ENCODE results near the gene PDLIM1.

PDLIM1 gene

GRCh38 chr10:95324436-95325268 is 33.8 kb upstream of the PDLIM1 start:
- no peak for DNase-seq (ENCODE audit: low read depth in 1 of 2, low spot score in 1 of 2)
- Histone ChIP-seq H3K27ac (replicated peaks) (no peak overlapping the region), H3K27me3 (ENCODE audit: insufficient read depth, poor library complexity, severe bottlenecking) (peaks cover 5% of the 10 kb centered on the region), H3K4me3 (replicated peaks; ENCODE audit: insufficient read depth, low read length) (no peak overlapping the region)
- TF ChIP-seq GABPA (IDR thresholded peaks at IDR 0.05; ENCODE audit: low read depth) (no peak), CTCF (IDR thresholded peaks at IDR 0.05; ENCODE audit: insufficient read depth, low read length) (no peak), REST (IDR thresholded peaks at IDR 0.05; ENCODE audit: insufficient replicate concordance, low read depth) (no peak), POLR2AphosphoS5 (IDR thresholded peaks at IDR 0.05; ENCODE audit: low read depth) (no peak), SPI1 (IDR thresholded peaks at IDR 0.05; ENCODE audit: borderline replicate concordance, low read depth) (no peak)

- TF ChIP-seq REST (IDR thresholded peaks at IDR 0.05; ENCODE audit: insufficient replicate concordance, low read depth), result no peak
- no peak for TF ChIP-seq SPI1 (IDR thresholded peaks at IDR 0.05; ENCODE audit: borderline replicate concordance, low read depth)
- no peak for TF ChIP-seq POLR2AphosphoS5 (IDR thresholded peaks at IDR 0.05; ENCODE audit: low read depth)
- TF ChIP-seq CTCF (IDR thresholded peaks at IDR 0.05; ENCODE audit: insufficient read depth, low read length), result no peak
- TF ChIP-seq GABPA (IDR thresholded peaks at IDR 0.05; ENCODE audit: low read depth), result no peak
- H3K4me3 ChIP-seq (replicated peaks; ENCODE audit: insufficient read depth, low read length), result no peak overlapping the region
- H3K27ac ChIP-seq (replicated peaks), result no peak overlapping the region
- H3K27me3 ChIP-seq (ENCODE audit: insufficient read depth, poor library complexity, severe bottlenecking), result peaks cover 2% of the 10 kb centered on the region
- DNase-seq (ENCODE audit: low read depth in 1 of 2, low spot score in 1 of 2), result no peak
Observed at GRCh38 chr10:95321554-95322301, 30.9 kb upstream of the PDLIM1 start.

GRCh38 chr10:95319239-95319638 is 28.4 kb upstream of the PDLIM1 start:
- no peak for DNase-seq (ENCODE audit: low read depth in 1 of 2, low spot score in 1 of 2)
- no peak overlapping the region for H3K4me3 ChIP-seq (replicated peaks; ENCODE audit: insufficient read depth, low read length)
- H3K27ac ChIP-seq (replicated peaks), result no peak overlapping the region
- peaks cover 2% of the 10 kb centered on the region for H3K27me3 ChIP-seq (ENCODE audit: insufficient read depth, poor library complexity, severe bottlenecking)
- TF ChIP-seq GABPA (IDR thresholded peaks at IDR 0.05; ENCODE audit: low read depth) (no peak), SPI1 (IDR thresholded peaks at IDR 0.05; ENCODE audit: borderline replicate concordance, low read depth) (no peak), CTCF (IDR thresholded peaks at IDR 0.05; ENCODE audit: insufficient read depth, low read length) (no peak), POLR2AphosphoS5 (IDR thresholded peaks at IDR 0.05; ENCODE audit: low read depth) (no peak), REST (IDR thresholded peaks at IDR 0.05; ENCODE audit: insufficient replicate concordance, low read depth) (no peak)

All from HL-60 (cell line).